Measurements from ENCODE around the gene PTPRG.

The PTPRG gene

DNA sequence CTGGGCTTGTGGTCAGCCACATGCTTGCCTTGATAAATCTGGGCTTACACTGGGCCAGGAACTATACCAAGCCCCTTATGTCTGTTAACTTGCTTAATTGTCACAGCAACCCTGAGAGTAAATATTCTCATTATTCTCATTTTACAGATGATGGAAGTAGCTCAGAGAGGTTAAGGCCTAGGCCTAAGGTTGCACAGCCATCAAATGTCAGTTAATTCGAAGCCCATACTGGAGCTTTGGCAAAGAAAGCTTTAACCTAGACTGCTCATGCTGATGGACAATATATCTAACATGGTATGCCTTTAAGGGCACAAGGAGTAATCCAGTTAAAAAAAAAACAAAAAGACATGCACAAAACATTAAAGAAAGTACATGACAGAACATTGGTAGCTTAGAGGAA is 591.9 kb downstream of the PTPRG start:
- no peak for DNase-seq (ENCODE audit: low read depth)

DNA sequence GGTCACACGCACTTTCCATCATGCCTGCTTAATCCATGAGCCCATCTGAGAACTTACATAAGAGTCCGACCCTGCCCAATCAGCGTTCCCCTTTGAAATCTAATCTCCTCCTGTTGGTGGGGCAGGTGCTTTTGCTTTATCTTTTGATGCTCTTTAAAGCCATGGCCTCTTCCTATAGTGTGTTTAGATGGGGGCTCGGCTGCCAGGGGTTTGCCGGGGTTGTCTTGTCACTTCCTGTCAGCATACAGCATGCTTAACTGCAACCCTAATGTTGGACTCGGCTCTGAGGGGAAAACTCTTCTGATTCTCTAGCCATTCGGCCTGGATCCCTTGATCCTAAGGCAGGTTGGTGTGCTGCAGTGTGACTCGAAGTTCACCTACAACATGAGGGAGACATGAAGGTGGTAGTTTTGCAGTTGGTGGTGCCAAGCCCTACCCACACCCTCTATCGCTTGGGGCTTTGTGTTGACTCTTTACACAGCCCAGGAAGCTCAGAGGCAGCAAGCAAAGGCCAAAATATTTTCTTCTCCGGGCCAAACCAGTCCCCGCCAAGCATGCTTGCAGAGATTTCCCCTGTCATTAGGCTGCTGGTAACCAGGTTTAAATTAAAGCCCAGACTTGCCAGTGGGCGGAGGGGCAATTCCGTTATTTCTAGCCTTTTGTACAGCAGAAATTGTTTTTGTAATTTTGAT is 593.2 kb downstream of the PTPRG start:
- DNase-seq (ENCODE audit: low read depth), result no peak

- DNase-seq (ENCODE audit: low read depth), result no peak
Observed at GRCh38 chr3:62159056-62159708, 597.8 kb downstream of the PTPRG start.

GRCh38 chr3:62159709-62160092 is 598.3 kb downstream of the PTPRG start:
- DNase-seq (ENCODE audit: low read depth), result peak; percentile 40

DNA sequence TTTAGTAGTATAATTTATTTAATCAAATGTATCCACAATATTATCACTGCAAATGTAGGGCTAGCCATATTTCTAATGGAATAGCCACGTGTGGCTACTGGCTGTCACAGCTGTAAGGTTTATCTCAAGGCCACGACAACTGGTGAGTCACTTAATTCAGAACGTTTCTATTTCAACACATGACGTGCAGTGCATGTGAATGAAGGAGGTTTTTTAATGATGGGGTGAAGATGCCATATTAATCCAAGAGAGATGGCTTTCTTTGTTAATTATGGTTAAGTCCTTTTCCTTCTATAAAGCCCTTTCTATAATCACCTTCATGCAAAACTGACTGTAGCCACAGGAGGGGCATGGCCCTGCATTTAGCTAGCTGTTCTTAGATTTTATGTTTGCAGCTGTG is 600.0 kb downstream of the PTPRG start:
- no peak for DNase-seq (ENCODE audit: low read depth)

DNA sequence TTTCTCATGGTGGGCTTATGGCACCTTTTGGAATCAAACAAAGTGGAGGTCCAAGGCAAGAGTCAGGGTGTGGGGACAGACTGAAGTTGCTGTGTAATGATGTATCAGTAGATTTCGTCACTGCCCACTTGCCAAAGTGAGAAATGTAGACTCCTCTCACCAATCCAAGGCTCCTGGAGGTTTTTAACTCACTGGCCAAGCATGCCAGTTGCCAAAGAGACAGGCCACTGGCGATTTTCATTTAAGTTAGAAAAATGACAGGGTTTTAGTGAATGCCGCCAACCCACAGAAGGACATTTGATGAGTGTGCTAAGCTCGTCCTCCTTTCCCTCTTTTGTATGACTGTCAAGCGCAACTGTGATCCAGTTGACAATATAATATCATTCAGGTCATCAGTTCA is 602.8 kb downstream of the PTPRG start:
- no peak for DNase-seq (ENCODE audit: low read depth)

DNA sequence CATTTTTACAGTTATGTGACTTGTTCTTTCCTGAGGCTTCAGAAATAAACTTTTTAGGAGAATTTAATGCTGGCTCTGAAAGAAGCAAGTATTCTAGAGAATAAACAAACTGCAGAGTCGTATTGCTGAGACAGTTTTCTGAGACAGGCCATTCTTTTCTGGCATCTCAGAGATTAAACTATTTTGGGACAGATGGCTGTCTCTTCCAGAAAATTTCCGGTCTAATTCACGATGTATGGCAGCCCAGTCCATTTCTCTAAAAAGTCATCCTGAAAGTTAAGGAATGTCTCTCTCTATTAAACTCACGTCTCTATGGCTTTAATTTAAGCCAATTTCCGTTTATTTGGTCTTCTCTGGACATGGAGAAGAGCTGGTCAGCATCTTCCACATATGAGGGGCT is 603.4 kb downstream of the PTPRG start:
- no peak for DNase-seq (ENCODE audit: low read depth)

- DNase-seq (ENCODE audit: low read depth), result no peak
Observed at GRCh38 chr3:62167566-62168262, 606.3 kb downstream of the PTPRG start.

- no peak for DNase-seq (ENCODE audit: low read depth)
Observed at GRCh38 chr3:62168356-62168755, 607.0 kb downstream of the PTPRG start.

DNA sequence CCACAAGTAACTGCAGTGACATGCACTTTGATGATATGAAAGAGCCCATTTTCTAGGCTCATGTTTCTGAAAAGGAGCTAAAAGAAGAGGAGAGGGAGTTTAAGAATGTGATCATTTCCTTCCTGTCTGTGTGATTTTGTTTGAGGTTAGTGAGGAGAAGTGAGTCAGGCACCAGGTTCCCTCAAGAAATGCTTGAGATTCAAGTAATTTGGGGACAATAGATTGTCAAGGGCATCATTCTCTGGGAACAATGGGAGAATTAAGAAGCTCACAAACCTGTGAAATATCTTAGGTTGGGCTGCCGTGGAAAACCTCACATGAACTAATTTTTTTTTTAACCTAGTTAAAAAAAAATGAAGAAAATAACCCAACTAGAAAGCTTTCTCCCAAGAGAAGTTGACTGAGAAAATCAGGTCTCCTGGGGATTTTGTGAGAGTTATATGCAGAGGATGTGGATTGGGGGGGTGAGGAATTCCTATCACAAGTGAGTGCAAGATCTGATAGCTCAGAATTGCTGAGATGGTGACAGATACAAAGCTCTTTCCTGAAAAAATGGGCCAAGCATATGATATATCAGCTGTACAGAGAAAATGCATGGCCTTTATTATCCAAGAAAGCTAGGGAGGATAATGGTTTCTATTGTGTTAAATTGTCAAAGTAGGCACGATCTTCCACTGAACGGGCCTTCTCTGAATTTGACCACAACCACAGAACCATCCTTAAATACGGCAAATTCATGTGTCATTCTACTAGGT is 608.7 kb downstream of the PTPRG start:
- no peak for DNase-seq (ENCODE audit: low read depth)

- no peak for DNase-seq (ENCODE audit: low read depth)
Observed at GRCh38 chr3:62171789-62172188, 610.4 kb downstream of the PTPRG start.

- DNase-seq (ENCODE audit: low read depth), result no peak
Observed at GRCh38 chr3:62172199-62172598, 610.8 kb downstream of the PTPRG start.

- DNase-seq (ENCODE audit: low read depth), result no peak
Observed at GRCh38 chr3:62173939-62174515, 612.7 kb downstream of the PTPRG start.

DNA sequence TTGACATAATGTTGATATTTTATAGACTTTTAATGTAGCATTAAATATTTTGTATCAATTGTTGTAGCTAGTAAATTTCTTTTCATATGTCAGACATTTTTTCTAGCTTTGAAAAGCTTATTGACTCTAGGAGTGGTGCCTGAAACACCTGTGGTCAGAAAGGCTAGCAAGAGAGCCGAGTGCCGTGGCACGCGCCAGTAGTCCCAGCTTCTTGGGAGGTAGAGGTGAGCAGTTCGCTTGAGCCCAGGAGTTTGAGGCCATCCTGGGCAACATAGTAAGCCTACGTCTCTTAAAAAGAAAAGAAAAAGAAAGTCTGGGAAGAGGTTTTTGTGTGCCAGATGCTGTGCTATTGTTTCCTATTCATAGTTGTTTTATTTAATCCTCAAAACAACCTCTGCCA is 613.8 kb downstream of the PTPRG start:
- no peak for DNase-seq (ENCODE audit: low read depth)

DNA sequence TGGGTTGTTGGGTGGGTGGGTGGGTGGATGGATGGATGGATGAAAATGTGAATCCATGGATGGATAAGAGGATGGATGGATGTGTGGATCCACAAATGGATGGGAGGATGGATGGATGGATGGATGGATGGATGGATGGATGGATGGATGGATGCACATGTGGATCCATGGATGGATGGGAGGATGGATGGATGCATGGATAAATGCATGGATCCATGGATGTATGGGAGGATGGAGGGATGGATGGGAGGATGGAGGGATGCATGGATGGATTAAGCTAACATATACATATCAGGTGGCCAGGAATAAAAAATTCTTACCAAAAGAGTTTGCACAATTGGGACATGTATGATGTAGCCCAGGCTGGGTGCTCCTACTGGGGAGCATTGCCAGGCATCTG is 616.7 kb downstream of the PTPRG start:
- DNase-seq (ENCODE audit: low read depth), result no peak

- DNase-seq (ENCODE audit: low read depth), result no peak
Observed at GRCh38 chr3:62178739-62179600, 617.6 kb downstream of the PTPRG start.

GRCh38 chr3:62180514-62180913 is 619.1 kb downstream of the PTPRG start:
- DNase-seq (ENCODE audit: low read depth), result no peak

DNA sequence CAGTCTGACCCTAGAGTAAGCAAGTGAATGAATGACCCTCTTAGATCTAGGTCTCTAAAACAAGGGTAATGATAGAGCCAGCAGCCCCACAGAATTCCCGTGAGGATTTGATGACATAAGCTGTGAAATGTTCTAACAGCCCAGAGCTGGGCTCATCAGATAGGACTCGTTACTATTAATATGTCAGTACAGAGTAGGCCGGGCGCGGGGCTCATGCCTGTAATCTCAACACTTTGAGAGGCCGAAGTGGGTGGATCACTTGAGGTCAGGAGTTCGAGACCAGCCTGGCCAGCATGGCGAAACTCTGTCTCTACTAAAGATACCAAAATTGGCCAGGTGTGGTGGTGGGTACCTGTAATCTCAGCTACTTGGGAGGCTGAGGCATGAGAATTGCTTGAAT is 621.7 kb downstream of the PTPRG start:
- no peak for DNase-seq (ENCODE audit: low read depth)

DNA sequence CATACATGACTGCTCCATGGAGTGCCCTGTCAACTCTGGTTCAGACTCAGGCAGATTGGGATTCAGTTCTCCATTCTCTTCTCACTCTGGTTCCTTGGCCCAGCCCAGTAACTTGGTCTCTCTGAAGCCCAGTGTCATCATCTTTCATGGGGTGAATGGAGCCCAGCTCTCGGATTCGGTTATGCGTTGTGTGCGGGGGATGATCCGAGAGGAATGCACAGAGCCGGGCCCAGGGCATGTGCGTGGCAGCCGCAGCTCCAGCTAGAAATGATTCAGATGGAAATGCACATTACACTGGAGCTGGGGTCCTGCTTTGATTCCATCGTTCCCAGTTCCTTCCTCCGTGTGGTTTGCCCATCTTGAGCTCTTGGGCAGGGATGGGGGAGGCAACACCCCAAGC is 622.6 kb downstream of the PTPRG start:
- DNase-seq (ENCODE audit: low read depth), result no peak

DNA sequence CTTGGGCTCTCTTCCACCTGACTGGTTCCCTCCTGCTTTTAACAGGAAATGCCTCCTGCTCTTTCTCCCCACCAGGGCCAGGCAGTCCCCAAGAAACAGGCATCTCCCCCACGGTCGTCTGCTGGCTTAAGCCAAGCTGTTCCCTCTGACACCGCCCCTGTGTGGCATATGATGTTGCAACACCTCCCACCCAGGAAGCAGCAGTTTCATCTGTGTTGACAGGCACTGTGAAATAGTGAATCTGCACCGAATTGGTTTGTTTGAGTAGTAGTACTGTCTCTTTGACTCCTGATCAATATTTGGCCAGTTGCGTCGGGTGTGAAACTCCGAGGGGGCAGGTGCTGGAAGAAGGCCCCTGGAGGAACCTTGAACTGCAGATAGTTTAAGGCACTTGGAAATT is 623.2 kb downstream of the PTPRG start:
- no peak for DNase-seq (ENCODE audit: low read depth)

GRCh38 chr3:62187022-62187431 is 625.7 kb downstream of the PTPRG start:
- peak; percentile 28 for DNase-seq (ENCODE audit: low read depth)

Measured in fibroblast of the conjunctiva (primary cell).